HG03159 (cell line): ENCODE results near the gene MFSD2B.

ENCODE experiments used
- ATAC-seq: cut with Tn5 transposase; IDR thresholded peaks from one replicate; pipeline ENCODE4 v1.9.1; 2021; ENCODE audit warnings: mild to moderate bottlenecking, moderate library complexity; ENCODE audit not compliant: unreplicated experiment

MFSD2B gene

DNA sequence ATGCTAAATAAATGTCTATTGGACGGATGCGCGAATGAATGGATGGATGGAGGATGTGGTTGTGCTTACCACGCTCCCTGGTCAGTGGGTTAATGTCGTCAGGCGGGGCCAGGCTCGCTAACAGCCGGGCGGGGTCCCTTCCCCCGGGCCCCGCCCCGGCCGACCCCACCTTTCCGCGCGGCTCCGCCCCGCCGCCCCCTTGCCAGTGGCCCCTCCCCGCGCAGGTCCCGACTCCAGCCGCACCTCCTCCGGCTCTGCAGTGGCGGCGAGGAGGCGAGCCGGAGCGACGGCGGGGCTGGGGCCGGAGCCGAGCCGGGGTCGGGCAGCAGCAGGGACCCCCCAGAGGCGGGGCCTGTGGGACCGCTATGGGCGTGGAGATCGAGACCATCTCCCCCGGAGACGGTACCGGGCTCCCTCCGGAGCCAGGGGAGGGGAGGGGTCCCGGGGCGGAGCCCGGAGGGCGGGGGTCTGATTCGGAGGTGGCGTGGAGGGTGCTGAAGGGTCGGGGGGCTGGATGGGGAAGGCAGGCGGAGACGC lies 39.7 kb downstream of the MFSD2B start, which contains the start of gene FKBP1B:
TSS of gene FKBP1B (plus strand) at position 257 of the 537 bp plus-strand sequence. CDS start at position 366, 109 bp downstream.
- ATAC-seq = no peak

DNA sequence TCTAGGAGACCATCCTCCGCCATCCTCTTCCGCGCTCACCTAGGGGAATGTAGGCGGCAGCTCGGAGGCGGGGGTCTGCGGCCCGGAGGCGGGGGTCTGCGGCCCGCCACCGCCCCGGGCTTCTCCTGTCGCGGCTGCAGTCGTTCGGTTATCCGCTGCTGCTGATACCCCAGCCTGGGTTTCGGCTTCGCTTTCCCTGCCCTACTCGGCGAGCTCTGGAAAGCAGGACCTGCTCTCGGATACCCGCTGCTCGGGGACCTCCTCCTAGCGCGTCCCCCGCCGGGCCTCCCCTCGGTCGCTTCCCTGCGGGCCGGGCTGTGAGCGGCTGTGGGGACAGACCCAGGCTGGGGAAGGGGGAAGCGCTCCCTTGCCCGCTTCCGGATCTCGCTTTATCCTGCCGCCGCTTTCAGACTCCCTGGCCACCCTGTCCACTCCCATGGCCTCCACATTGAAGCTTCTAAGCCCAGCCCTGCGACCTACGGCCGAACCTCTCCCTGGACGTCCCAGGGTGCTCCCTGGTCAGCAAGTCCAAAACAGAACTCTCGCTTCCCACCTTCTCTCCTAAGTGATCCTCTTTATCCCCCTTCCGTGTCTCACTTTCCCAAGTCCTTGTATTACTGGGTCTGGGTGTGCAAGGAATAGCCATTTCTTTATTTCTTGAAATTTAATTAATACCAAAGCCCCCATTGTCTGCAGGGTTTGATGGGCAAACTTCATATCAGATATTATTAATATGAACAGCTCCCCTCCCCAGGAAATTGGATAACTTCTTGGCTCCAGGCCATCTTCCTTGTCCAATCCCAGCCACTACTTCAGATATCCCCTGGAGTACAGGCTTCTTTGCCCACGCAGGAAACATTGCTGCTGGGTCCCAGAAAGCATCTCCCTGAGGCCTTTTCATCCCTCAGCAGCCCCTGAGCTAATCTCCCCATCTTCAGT lies 40.4 kb downstream of the MFSD2B start:
- ATAC-seq = no peak

DNA sequence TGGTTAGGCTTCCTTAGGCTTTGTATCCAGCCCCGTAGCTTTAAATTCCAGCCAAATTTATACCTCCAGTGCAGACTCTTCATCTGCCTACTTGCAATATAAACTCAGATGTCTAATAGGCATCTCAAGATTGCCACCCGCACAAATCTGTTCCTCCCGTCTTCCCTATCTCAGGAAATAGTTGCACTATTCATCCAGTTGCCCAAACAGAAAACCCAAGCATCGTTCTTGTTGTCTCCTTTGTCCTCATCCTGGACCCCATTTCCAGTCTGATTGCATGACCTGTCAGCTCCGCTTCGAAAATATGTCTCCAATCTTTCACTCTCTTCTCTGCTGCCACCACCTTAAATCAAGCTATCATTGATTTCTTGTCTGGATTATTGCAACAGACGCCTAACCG lies 41.9 kb downstream of the MFSD2B start:
- ATAC-seq = no peak

DNA sequence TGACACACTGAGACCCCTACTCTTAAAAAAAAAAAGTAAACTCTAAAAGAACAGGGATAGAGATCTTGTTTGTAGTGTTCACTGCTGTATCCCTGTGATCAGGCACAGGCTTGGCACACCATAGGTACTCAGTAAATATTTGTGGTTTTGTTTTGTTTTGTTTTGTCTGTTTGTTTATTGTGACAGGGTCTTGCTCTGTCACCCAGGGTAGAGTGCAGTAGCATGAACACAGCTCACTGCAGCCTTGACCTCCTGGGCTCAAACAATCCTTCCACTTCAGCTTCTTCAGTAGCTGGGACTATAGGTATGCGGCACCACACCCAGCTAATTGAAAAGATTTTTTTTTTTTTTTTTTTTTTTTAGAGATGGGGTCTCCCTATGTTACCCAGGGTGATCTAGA lies 43.1 kb downstream of the MFSD2B start:
- no peak for ATAC-seq

DNA sequence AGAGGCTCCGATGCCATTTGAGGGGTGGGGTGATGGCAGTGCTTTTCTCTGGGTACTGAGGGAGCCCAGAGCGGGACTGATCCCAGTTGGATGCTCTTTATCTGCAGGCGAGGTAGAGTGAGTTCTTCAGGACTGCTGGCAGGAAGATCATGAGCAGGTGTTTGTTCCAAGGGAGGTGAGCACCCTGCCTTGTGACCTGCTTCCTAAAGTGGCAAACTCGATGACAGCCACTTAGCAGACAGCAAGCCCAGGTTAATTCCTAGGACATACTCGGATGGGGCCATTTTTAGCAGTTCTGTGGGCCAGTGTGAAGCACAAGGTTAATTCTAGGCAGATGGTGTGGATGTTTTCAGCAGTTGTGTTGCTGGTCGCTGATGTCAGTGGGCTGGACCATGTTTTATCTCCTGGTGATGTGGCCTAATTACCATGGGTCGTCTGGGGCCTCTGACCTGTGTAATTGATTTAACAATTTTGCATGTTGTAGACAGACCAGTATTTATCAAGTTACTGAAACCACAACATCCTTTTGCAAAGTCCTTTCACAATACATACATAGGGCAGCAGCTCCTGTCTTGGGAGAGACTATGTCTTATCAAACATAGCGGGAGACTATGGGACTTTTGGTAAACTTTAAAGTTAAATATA lies 44.6 kb downstream of the MFSD2B start:
- no peak for ATAC-seq

DNA sequence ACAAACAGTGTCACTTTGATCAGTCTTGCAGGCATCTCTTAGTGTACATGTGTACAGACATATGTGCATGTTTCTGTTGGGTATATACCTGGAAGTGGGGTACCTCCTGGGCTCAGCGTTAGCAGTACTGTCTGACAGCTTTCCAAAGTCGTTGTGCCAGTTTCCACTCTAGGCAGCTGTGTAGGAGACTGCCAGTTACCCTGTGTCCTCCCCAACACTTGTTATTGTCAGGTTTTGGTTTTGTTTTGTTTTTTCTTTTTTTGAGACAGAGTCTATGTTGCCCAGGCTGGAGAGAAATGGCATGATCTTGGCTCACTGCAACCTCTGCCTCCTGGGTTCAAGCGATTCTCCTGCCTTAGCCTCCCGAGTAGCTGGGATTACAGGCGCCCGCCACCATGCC lies 45.9 kb downstream of the MFSD2B start:
- ATAC-seq = no peak

DNA sequence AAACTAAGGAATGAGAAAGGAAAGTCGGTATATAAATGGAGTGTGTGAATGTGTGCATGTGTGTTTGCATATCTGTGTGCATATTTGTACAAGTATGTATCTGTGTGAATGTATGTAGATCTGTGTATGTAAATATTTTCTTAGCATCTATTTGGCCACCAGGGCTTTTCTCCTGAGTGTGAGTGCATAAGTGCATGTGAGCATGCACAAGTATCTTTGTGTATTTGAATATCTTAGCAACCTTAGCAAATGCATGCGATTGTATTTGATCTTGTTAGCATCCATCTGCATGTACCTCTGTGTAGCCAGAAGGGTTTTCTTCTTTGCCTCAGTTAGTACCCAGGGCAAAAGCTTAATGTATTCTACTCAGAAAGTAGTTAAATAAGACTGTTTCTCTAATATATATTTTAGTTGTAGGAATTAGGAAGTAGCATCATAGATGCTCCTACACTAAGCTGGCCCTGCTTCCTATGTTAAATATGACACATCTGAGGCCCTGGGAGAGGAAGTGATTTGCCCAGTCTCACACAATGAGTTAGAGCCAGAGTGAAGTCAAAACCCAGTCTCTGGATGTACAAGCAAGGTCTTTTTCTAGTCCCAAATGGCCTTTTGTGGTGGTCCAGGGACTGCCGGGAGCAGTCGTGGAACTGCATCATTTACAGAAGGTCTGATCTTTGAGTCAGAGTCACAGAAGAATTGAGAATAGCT lies 48.8 kb downstream of the MFSD2B start:
- no peak for ATAC-seq

DNA sequence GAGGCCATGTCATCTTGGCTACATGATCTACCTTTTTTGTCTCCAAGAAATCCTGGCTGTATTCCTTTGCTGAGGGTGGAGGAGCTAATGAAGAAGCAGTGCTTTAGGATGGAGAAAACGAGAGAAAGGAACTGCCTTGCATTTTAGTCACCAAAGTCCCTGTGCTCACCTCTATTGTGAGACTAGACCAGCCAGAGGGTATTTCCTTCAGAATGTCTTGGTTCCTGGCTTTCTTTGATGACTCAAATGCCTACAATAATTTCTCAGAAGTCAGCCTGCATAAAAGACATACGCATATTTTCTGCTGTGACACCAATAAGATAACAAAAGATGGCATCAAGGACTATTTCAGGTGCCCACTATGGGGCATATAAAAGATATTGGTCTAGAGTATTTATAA lies 55.5 kb downstream of the MFSD2B start:
- no peak for ATAC-seq

DNA sequence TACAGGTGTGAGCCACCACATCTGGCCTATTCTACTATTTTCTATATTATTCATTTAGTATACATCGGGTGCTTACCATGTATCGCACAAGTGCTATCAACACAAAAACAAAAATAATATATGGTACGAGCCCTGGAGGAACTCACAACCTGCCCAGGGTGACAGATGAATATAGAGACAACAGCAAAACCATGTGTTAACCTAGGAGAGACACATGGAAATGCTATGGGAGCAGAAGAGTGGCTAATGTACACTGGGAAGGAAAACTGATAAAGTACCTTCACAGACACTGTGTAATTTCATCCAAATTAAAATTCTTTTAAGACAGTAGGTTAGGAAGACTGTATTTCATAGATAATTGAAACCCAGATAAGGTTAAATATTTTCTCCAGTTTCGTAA lies 62.4 kb downstream of the MFSD2B start:
- ATAC-seq = no peak

DNA sequence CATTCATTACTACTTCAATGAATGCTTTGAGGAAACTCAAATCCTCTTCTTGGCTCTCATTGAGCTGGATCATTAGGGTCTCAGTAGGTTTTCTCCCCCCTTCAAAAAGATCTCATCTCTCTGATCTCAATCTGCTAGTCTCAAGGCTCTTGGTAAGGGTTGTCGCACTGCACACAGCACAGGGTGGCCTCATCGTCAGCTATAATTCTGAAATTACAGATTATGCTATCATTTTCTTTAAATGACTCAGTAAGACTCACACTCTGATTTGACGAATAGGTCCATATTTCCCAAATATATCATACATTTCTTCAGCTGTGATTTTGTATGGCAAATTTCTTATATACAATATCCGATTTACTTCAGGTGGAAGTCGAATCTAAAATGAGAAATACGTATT lies 63.9 kb downstream of the MFSD2B start:
- ATAC-seq = no peak

DNA sequence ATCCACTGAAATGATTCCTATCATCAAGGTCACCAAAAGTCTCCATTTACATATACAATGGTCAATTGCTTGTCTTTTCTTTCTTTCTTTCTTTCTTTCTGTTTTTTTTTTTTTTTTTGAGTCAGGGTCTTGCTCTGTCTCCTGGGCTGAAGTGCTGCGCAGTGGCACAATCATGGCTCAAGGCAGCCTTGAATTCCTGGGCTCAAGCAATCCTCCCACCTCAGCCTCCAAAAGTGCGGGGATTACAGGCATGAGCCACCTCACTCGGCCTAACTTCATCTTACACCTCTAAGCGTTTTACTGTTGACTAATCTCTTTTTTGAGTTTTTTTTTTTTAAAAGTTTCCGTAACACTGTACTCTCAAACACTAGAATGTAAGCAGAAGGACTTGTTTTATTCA lies 65.4 kb downstream of the MFSD2B start:
- no peak for ATAC-seq
